Mucosa of descending colon (tissue), 3 donors: Measurements from ENCODE around the gene SPRTN. TPM values are rescaled to one million over a fixed set of nuclear protein-coding genes. Genes with fewer than 3 reads are reported as not detected.

Experiments
- ATAC-seq: fragments of 200-7000 bp; cut with Tn5 transposase; one replicate; pipeline ENCODE4 v1.9.1; 2020; ENCODE audit warnings: mild to moderate bottlenecking, moderate library complexity
- DNase-seq, 3 donors: peaks; one replicate each; pipeline ENCODE4 v3.0.0-alpha.2; 2020
- H3K36me3 ChIP-seq: fragments of 200-600 bp; one replicate; pipeline ENCODE4 v1.8.0; 2021; ENCODE audit warnings: low read depth, mild to moderate bottlenecking
- H3K4me1 ChIP-seq: fragments of 200-600 bp; one replicate; pipeline ENCODE4 v1.8.0; 2021; ENCODE audit warnings: low read depth, mild to moderate bottlenecking
- H3K4me3 ChIP-seq: fragments of 200-600 bp; one replicate; pipeline ENCODE4 v1.8.0; 2021; ENCODE audit warnings: mild to moderate bottlenecking
- H3K9me3 ChIP-seq: fragments of 200-600 bp; one replicate; pipeline ENCODE4 v1.8.0; 2021; ENCODE audit warnings: mild to moderate bottlenecking
- intact Hi-C, 2 donors: fragments of 100-400 bp; cut with DNase I in 1 of 2; cut with micrococcal nuclease in 1 of 2; formaldehyde crosslinking; loops; one replicate each; pipeline versions ENCODE4 v1.11.0 to v1.11.1; 2022; cut with DNase I, micrococcal nuclease
- total RNA-seq, 3 donors: library from RNA; stranded (reverse); fragmentation: NEBNext Ultra II Directional in 2 of 3; extraction: Animal tissue kit (Norgen Biotek cat#: 25700) in 2 of 3; gene quantifications; one replicate each; pipeline versions ENCODE4 v1.2.1 to v1.2.4, GENCODE V29; 2021 to 2023
- TF ChIP-seq, protein P1 (sequence below): fragments of 200-600 bp; IDR thresholded peaks from one replicate; pipeline ENCODE4 v1.8.0; 2022; ENCODE audit warnings: antibody characterized with exemption, mild to moderate bottlenecking
- donor health status: DM: no; HTN: no; CAD: no; lungs with moderate emphysema.
- donor health status: DM: no; HTN: no; CAD: no.
- donor health status: DM: no; HTN: yes; CAD: no.

SPRTN gene
- total RNA-seq, 3 donors from 2014 or later: 10.7 to 13.1 (median 11.5) TPM

DNA sequence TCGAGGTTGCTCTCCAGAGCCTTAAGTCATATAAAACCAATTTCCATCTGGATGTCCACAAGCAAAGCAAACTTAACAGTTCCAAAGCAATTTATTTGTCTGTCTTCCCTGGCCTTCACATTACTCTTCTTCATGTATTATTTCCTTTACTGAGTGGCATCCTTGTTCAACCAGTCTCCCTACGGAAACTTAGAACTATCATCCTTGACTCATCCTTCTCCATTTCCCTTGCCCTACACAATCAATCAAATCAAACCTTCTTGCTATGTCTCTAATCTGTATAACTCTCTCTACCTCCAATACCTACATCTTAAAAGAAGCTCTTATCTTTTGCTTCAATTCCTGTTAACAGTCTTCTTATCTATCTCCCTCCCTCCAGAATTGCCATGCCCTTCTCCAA, 58.5 kb downstream of the SPRTN start:
- ATAC-seq: no peak
- intact Hi-C loops: no loop called here
- DNase-seq: no peak
- Histone ChIP-seq H3K4me3 (no peak overlapping the region), H3K4me1 (peaks cover 5% of the 10 kb centered on the region), H3K36me3 (no peaks in the 10 kb centered on the region), H3K9me3 (no peaks in the 10 kb centered on the region)
- TF ChIP-seq, protein P1, sequence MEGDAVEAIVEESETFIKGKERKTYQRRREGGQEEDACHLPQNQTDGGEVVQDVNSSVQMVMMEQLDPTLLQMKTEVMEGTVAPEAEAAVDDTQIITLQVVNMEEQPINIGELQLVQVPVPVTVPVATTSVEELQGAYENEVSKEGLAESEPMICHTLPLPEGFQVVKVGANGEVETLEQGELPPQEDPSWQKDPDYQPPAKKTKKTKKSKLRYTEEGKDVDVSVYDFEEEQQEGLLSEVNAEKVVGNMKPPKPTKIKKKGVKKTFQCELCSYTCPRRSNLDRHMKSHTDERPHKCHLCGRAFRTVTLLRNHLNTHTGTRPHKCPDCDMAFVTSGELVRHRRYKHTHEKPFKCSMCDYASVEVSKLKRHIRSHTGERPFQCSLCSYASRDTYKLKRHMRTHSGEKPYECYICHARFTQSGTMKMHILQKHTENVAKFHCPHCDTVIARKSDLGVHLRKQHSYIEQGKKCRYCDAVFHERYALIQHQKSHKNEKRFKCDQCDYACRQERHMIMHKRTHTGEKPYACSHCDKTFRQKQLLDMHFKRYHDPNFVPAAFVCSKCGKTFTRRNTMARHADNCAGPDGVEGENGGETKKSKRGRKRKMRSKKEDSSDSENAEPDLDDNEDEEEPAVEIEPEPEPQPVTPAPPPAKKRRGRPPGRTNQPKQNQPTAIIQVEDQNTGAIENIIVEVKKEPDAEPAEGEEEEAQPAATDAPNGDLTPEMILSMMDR: no peak

DNA sequence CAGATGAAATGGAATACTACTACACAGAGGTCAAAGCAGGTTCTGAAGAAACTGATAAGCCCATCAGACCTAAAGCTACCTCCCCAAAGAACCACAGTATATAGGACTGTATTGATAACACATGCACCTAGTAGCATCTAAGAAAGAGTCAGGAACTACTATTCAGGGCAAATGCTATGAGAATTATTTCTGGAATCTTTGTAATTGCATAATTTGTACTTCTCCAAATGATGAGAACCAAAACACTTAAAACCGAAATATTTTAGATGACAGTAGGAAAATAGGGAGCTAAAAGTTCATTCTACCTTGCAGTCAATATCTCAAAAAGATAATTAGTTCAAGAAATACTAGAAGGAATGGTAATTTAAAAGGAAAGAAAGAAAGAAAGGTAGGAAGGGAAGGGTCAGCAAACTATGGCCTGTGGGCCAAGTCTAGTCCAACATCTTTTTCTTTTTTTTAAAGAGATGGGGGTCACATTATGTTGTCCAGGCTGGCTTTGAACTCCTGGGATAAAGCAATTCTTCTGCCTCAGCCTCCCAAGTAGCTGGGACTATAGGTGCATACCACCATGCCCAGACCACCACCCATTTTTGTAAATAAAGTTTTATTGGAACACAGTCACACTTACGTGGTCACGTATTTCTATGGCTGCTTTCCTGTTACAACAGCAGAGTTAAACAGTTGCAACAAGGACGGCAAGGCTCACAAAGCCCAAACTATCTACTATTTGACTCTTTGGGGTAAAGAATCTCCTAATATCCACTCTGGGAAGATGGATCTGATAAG, 60.0 kb downstream of the SPRTN start:
- ATAC-seq (no peak), DNase-seq (no peak)
- H3K4me3 ChIP-seq: no peak overlapping the region
- H3K4me1 ChIP-seq: peaks cover 5% of the 10 kb centered on the region
- no peaks in the 10 kb centered on the region for H3K9me3 ChIP-seq
- TF ChIP-seq, protein P1: no peak
- intact Hi-C loops: no loop called here
- no peaks in the 10 kb centered on the region for H3K36me3 ChIP-seq

DNA sequence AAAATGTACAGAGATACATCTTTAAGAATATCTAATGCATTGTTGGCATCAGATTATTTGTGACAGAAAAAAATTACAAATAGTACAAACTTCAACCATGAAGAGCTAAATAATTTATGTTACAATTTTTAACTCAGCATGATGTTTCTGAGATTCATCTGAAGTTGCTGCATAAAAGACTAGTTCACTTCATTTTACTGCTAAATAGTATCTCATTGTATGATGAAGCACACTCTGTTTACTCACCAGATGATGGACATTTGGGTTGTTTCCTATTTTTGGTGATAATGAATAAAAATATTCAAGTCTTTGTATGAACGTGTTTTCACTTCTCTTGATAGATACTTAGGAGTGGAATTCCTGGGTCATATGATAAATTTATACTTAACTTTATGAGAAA, 63.4 kb downstream of the SPRTN start:
- H3K4me1 ChIP-seq: no peaks in the 10 kb centered on the region
- DNase-seq (no peak), ATAC-seq (no peak)
- intact Hi-C loops: no loop called here
- H3K9me3 ChIP-seq: no peaks in the 10 kb centered on the region
- TF ChIP-seq, protein P1: no peak
- H3K36me3 ChIP-seq: no peaks in the 10 kb centered on the region
- no peak overlapping the region for H3K4me3 ChIP-seq

DNA sequence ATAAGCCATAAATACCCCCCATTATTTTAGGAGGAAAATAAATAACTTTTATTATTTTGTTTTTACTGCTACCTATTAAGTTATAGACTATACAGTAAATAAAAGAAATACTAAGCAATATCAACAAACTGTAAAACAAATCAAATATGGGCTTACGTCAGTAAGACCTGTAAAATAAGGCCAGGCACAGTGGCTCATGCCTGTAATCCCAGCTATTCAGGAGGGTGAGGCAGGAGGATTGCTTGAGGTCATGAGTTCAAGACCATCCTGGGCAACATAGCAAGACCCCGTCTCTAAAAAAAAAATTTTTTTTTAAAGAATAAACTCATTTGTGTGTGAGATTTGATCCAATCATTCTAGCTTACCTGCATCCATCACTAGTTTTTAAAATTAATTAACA, 66.2 kb downstream of the SPRTN start:
- Histone ChIP-seq H3K36me3 (no peaks in the 10 kb centered on the region), H3K4me3 (no peak overlapping the region), H3K4me1 (peaks cover 26% of the 10 kb centered on the region), H3K9me3 (no peaks in the 10 kb centered on the region)
- TF ChIP-seq, protein P1: no peak
- DNase-seq: no peak
- ATAC-seq: no peak
- intact Hi-C loops: no loop called here

Other genes with a start within 250 kb of the SPRTN start
- under 1 TPM in 2 of 3 donors, not detected in 1; 0.05 to 0.22 TPM for gene TRIM67, start 176.2 kb upstream of the SPRTN start, total RNA-seq
- gene GNPAT, start 97.1 kb upstream of the SPRTN start, total RNA-seq: 10 to 100 TPM; 31.7 to 45.8 (median 32.7) TPM
- 10 to 100 TPM; 14.5 to 18.4 (median 14.5) TPM for gene EXOC8, start 441 bp upstream of the SPRTN start, total RNA-seq
- 10 to 100 TPM; 49.3 to 61.1 (median 55.0) TPM for gene EGLN1, start 84.0 kb downstream of the SPRTN start, total RNA-seq
- gene TSNAX, start 190.4 kb downstream of the SPRTN start, total RNA-seq: 10 to 100 TPM; 22.0 to 33.2 (median 31.4) TPM